ENCODE results near the gene NOS1AP. TPM values are rescaled to one million over a fixed set of nuclear protein-coding genes. Genes with fewer than 3 reads are reported as not detected.

The NOS1AP gene
- total and polyA plus RNA-seq, 2 donors (not counting 3 experiments of a cell fraction or from before 2014, with no cell fraction given): 1.3 to 5.4 TPM

DNA sequence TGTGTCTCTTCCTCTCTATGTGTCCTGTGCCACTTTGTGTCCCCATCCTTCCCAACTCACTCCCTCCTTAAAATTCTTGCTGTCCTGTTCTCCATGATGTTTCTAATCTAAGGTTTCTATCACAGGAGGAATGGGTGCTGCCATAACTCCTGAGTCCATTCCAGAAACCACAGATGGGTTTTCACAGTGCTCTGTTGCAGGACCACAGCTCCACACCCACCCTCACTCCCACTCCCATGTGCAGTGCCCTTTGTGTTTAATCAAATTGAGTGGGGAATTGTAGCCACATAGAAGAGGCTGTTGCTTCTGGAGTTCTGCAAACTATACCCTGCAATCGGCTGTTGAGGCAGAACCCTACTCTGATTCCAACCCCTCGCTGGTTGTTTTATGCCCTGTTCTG, 165.1 kb downstream of the NOS1AP start:
- no peaks in the 10 kb centered on the region for H3K27me3 ChIP-seq (ENCODE audit: control insufficient read depth in 2 of 2, insufficient read depth in 2 of 2, low read length in 2 of 2)
- no peak overlapping the region for H3K27ac ChIP-seq (ENCODE audit: insufficient read depth, low read depth, low read length)
- H3K9ac ChIP-seq (replicated peaks; ENCODE audit: extremely low read depth, insufficient read depth, low read length): no peak overlapping the region
- ChIA-PET CTCF (no interaction called here), POLR2A (no interaction called here)
- TF ChIP-seq MYC (IDR thresholded peaks at IDR 0.05; ENCODE audit: low read depth, low read length): no peak
- TF ChIP-seq, protein P1, sequence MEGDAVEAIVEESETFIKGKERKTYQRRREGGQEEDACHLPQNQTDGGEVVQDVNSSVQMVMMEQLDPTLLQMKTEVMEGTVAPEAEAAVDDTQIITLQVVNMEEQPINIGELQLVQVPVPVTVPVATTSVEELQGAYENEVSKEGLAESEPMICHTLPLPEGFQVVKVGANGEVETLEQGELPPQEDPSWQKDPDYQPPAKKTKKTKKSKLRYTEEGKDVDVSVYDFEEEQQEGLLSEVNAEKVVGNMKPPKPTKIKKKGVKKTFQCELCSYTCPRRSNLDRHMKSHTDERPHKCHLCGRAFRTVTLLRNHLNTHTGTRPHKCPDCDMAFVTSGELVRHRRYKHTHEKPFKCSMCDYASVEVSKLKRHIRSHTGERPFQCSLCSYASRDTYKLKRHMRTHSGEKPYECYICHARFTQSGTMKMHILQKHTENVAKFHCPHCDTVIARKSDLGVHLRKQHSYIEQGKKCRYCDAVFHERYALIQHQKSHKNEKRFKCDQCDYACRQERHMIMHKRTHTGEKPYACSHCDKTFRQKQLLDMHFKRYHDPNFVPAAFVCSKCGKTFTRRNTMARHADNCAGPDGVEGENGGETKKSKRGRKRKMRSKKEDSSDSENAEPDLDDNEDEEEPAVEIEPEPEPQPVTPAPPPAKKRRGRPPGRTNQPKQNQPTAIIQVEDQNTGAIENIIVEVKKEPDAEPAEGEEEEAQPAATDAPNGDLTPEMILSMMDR (IDR thresholded peaks at IDR 0.05; ENCODE audit: extremely low read depth in 1 of 2, insufficient read depth in 1 of 2, low read depth in 1 of 2, low read length in 2 of 2): no peak
- no peak for TF ChIP-seq EZH2 (IDR thresholded peaks at IDR 0.05; ENCODE audit: borderline replicate concordance, low read depth, low read length, severe bottlenecking)
- no peak for TF ChIP-seq FOS (IDR thresholded peaks at IDR 0.05; ENCODE audit: borderline replicate concordance, insufficient read depth, low read length)
- no peak for TF ChIP-seq POLR2A (IDR thresholded peaks at IDR 0.05; ENCODE audit: low read depth, low read length)
- no peak for TF ChIP-seq JUN (IDR thresholded peaks at IDR 0.05; ENCODE audit: borderline replicate concordance, insufficient read depth, insufficient read length, low read depth)
- TF ChIP-seq, protein P2, sequence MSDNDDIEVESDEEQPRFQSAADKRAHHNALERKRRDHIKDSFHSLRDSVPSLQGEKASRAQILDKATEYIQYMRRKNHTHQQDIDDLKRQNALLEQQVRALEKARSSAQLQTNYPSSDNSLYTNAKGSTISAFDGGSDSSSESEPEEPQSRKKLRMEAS (IDR thresholded peaks at IDR 0.05; ENCODE audit: insufficient read depth, insufficient read length): no peak
- no peak for TF ChIP-seq POLR2AphosphoS5 (IDR thresholded peaks at IDR 0.05; ENCODE audit: insufficient read depth, low read depth, low read length)
- TF ChIP-seq GATA2 (IDR thresholded peaks at IDR 0.05; ENCODE audit: insufficient read depth, insufficient read length, low read depth, low read length): no peak
- no peaks in the 10 kb centered on the region for H3K36me3 ChIP-seq (ENCODE audit: control insufficient read depth in 2 of 2, extremely low read depth in 1 of 2, insufficient read depth in 2 of 2, low read length in 2 of 2)
- no peak overlapping the region for H3K4me2 ChIP-seq (ENCODE audit: insufficient read depth, low read length)
- BruUV-seq (replicated peaks): no TSS peak
- DNase-seq (ENCODE audit: low read depth, low spot score) (no peak), FAIRE-seq (no peak)
- H3K9me3 ChIP-seq (replicated peaks; ENCODE audit: control insufficient read depth, insufficient read depth, low read length): no peaks in the 10 kb centered on the region
- dilution Hi-C loops (cut with MboI; ENCODE audit: extremely low pct_ligation_motif_present, low sequenced_read_pairs): no loop called here
- peaks cover 3% of the 10 kb centered on the region for H3K4me1 ChIP-seq (ENCODE audit: control insufficient read depth, extremely low read depth, insufficient read depth, low read length)
- H3K79me2 ChIP-seq (ENCODE audit: control insufficient read depth, insufficient read depth, low read length): no peaks in the 10 kb centered on the region
- intact Hi-C loops (cut with micrococcal nuclease): no loop called here
- H3K9me1 ChIP-seq (replicated peaks; ENCODE audit: control insufficient read depth, extremely low read depth, insufficient read depth, low read length): no peaks in the 10 kb centered on the region
- H3K4me3 ChIP-seq (replicated peaks in 1 of 3; ENCODE audit: insufficient read depth in 1 of 3, low read depth in 1 of 3, low read length in 3 of 3): no peak overlapping the region
- no peaks in the 10 kb centered on the region for H4K20me1 ChIP-seq (replicated peaks; ENCODE audit: control insufficient read depth, extremely low read depth, insufficient read depth, low read length)
- H2AFZ ChIP-seq (ENCODE audit: low read depth, low read length): no peak overlapping the region
